NCI-H1048 (cell line): ENCODE results near the gene ZFPM1.

Experiments used
- DNase-seq: peaks from one replicate; lab custom pipeline; 2025; lab: John Stamatoyannopoulos, UW

ZFPM1 gene

GRCh38 chr16:88539652-88540345 lies 86.7 kb downstream of the ZFPM1 start:
- DNase-seq, result no peak

- DNase-seq, result no peak
Observed at GRCh38 chr16:88540346-88540977, 87.4 kb downstream of the ZFPM1 start.

GRCh38 chr16:88541831-88542616 lies 88.9 kb downstream of the ZFPM1 start:
- no peak for DNase-seq

- no peak for DNase-seq
Observed at GRCh38 chr16:88543230-88543813, 90.2 kb downstream of the ZFPM1 start.

GRCh38 chr16:88545781-88546180 lies 92.7 kb downstream of the ZFPM1 start:
- DNase-seq, result no peak

- DNase-seq, result no peak
Observed at GRCh38 chr16:88548131-88548874, 95.2 kb downstream of the ZFPM1 start.

GRCh38 chr16:88548985-88549384 lies 95.9 kb downstream of the ZFPM1 start:
- DNase-seq, result no peak

GRCh38 chr16:88549671-88550245 lies 96.7 kb downstream of the ZFPM1 start:
- DNase-seq, result no peak

GRCh38 chr16:88550246-88550661 lies 97.2 kb downstream of the ZFPM1 start:
- DNase-seq, result no peak

GRCh38 chr16:88552166-88552565 lies 99.1 kb downstream of the ZFPM1 start:
- DNase-seq, result no peak

GRCh38 chr16:88552815-88553214 lies 99.7 kb downstream of the ZFPM1 start:
- no peak for DNase-seq

GRCh38 chr16:88553739-88554138 lies 100.7 kb downstream of the ZFPM1 start:
- DNase-seq, result no peak

GRCh38 chr16:88554711-88555264 lies 101.7 kb downstream of the ZFPM1 start:
- no peak for DNase-seq

GRCh38 chr16:88556294-88556988 lies 103.4 kb downstream of the ZFPM1 start:
- DNase-seq, result no peak

GRCh38 chr16:88558457-88559442 lies 105.7 kb downstream of the ZFPM1 start:
- no peak for DNase-seq

- no peak for DNase-seq
Observed at GRCh38 chr16:88560714-88561484, 107.8 kb downstream of the ZFPM1 start.

- no peak for DNase-seq
Observed at GRCh38 chr16:88561485-88562359, 108.6 kb downstream of the ZFPM1 start.

- no peak for DNase-seq
Observed at GRCh38 chr16:88566158-88566557, 113.1 kb downstream of the ZFPM1 start.
